ENCODE results near the gene STRA6.
"Not testable (repeated sequence)": the region's sequence is repeated elsewhere in the genome, so short reads cannot be mapped to it uniquely, and the experiment has no call there.

The STRA6 gene

GRCh38 chr15:74179101-74179841 is 23.3 kb downstream of the STRA6 start:
- DNase-seq = no peak

DNA sequence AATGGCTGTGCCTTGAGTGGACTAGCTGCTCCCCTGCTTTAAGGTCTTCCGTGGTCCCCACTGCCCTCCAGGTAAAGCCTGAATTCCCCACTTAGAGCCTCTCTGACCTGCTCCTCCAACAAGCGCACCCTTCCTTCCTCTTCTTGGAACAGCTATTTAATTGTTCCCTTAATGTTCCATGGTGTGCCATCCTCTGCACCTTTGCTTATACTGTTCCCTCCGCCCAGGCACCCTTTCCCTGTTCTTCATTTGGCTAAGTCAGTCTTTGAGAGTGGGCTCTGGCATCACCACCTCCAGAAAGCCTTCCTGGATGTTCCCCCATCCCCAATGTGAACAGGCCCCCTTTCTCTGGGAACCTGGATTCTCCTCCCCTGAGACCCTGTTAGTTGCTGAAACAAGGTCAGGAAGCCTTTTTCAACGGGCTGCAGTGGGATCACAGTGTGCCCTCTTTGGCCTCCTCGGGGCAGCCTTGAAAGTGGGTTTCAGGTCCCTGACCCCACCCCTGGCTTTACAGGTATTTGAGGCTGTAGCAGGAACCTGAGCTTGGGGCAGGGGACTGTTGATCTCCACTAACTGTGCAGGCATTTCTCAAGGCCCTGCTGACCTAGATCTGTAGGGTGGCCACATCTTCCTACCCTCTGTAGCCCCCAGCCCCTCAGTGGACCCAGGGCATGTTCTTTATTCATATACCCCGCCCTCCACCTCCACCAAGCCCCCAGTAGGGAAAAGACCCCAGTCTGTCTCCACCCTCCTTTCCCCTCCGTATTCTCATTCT is 24.1 kb downstream of the STRA6 start:
- no peak for DNase-seq

GRCh38 chr15:74176262-74177214 is 26.0 kb downstream of the STRA6 start:
- DNase-seq = no peak

DNA sequence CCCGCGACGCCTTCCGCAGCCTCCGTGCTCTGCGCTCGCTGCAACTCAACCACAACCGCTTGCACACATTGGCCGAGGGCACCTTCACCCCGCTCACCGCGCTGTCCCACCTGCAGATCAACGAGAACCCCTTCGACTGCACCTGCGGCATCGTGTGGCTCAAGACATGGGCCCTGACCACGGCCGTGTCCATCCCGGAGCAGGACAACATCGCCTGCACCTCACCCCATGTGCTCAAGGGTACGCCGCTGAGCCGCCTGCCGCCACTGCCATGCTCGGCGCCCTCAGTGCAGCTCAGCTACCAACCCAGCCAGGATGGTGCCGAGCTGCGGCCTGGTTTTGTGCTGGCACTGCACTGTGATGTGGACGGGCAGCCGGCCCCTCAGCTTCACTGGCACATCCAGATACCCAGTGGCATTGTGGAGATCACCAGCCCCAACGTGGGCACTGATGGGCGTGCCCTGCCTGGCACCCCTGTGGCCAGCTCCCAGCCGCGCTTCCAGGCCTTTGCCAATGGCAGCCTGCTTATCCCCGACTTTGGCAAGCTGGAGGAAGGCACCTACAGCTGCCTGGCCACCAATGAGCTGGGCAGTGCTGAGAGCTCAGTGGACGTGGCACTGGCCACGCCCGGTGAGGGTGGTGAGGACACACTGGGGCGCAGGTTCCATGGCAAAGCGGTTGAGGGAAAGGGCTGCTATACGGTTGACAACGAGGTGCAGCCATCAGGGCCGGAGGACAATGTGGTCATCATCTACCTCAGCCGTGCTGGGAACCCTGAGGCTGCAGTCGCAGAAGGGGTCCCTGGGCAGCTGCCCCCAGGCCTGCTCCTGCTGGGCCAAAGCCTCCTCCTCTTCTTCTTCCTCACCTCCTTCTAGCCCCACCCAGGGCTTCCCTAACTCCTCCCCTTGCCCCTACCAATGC is 27.1 kb downstream of the STRA6 start:
- no peak for DNase-seq

GRCh38 chr15:74174958-74175253 is 27.7 kb downstream of the STRA6 start:
- DNase-seq = no peak

DNA sequence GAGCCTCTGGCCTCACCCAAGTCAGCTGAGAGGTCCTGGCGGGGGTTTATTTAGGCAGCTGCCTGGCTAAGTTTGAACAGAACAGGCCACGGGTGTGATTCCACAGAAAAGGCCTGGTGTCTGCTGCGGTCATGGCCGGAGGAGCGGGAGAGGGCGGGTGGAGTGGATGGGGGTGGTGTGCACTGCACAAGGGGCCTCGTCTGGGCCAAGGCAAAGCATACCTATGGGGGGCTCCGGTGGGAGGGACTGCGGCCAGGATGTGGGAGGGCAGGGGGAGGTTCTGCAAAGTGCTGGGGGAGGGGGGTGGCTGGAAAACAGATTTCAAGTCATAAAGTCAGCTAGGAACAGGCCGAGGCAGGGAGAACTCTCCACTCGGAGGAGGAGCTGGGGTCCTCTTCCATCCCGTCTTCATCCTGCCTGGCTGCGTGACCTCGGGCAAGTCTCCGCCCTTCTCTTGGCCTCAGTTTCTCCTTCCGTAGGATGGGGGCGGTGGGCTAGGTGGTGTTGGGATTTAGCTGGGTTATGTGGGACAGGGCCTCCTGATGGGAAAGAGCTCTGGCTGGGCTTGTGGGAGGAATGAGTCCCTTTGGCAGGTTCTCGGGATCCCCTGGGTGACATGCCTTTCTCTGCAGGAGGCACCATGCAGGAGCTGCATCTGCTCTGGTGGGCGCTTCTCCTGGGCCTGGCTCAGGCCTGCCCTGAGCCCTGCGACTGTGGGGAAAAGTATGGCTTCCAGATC is 28.2 kb downstream of the STRA6 start:
- DNase-seq = no peak

- DNase-seq = no peak
Observed at GRCh38 chr15:74173380-74174218, 29.0 kb downstream of the STRA6 start, which contains the start of gene ISLR. Gene ISLR, plus strand, starts transcription at chr15:74173710. Its CDS starts 1,149 bp downstream, at chr15:74174859.

GRCh38 chr15:74172701-74173379 is 29.7 kb downstream of the STRA6 start:
- DNase-seq = no peak

- no peak for DNase-seq
Observed at GRCh38 chr15:74171965-74172541, 30.5 kb downstream of the STRA6 start.

DNA sequence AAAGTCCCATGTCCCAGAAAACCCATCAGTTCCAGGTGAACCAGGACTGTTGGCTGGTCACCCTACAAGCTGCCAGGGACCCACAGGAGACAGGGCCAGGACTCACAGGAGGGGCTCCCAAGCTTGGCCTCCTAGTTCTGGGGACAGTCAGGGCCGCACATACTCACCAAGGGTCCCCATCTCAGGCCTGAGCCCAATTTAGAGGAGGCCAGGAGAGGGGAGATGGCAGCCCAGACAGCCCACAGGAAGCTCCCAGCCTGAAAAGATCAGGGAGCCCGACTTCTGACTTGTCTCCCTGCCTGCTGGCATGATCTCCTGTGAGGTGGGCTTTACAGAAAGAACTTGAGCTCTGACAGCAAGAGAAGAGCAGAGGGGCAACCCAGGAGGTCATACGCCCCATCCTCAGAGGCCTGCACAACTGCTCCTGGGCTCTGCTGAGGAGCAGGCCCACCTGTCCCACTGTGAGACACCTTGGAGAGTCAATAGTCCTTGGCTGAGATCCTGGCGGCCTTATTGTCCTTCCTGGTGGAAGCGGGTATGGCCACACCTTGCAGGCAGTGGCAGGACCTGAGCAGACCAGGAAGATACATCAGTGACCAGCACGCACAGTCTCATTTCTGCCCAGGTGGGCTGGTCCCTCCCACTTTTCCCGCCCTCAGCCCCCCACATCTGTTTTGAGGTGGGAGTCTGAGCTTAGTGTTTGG is 31.6 kb downstream of the STRA6 start:
- no peak for DNase-seq

DNA sequence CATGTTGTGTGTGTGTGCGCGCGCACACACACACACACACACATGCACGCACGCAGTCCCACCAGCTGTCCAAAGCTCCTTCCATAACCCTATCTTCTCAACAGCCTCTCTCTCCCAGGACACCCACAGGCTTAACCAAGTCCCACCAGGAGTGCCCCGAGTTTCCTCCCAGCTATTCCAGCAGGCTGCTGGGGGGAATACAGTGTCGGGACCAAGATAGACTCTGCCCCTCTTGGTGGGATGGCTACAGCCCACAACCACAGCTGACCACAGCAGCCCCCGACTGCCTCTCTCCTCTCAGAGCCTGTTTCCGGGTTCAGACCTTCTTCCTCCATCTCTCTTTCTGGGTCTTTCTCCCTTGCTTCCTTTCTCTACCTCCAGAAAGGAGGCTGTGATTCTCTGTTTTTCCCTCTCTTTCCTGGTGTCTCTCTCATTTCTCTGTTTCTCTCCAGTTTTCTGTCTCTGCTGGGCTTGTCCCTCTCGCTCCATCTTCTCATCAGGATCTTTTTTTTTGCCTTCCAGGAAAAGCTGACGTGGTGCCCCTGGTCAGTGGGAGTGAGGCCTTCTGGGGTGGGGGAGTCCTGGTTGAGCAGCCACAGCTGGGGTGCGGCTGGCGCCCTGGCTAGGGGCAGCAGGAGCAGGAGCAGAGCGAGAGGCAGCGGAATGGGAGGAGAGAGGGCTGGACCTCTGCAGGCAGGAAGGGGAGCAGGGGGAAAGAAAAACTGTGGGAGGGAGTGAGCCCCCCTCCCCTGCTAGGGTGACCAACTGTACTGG is 32.3 kb downstream of the STRA6 start:
- no peak for DNase-seq

DNA sequence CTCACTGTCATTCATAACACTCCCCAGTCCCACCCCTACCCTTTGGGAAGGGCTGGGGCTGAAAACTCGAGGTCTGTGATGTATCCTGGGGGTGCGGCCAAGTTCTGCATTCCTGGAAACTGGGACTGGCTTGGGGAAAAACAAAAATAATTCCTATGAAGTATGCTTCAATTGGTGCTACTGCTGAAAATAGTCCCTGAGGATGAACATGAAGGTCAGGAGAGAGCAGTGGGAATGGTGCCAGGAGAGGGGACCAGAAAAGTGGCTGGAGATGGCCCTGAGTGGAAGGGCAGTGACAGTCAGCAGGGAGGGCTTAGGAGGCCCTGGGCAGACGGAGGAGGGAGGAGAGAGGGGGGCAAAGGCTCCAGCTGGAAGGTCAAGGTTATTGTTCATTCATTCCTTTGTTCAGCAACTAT is 33.9 kb downstream of the STRA6 start:
- DNase-seq = no peak

DNA sequence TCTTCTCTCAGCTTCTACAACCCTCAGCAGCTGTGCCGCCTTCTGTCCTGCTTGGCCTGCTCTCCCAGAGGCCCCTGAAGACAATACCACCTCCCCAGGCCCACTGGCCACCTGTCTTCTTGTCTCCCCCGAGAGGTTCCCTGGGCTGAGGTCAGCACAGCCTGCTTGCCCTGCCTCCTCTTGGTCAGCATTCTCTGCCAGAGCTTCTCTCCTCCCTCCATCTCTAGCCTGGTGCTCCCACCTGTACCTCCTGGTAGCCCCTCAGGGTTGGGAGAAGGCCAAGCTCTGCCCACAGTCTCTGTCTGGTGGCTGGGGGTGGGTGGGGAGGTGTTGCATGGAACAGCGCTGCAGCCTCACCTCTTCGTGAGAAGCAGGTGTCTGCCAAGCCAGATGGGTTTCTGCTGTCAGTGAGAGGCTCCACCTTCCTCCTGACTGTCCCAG is 34.7 kb downstream of the STRA6 start:
- no peak for DNase-seq

GRCh38 chr15:74165461-74165860 is 37.1 kb downstream of the STRA6 start:
- DNase-seq = no peak

DNA sequence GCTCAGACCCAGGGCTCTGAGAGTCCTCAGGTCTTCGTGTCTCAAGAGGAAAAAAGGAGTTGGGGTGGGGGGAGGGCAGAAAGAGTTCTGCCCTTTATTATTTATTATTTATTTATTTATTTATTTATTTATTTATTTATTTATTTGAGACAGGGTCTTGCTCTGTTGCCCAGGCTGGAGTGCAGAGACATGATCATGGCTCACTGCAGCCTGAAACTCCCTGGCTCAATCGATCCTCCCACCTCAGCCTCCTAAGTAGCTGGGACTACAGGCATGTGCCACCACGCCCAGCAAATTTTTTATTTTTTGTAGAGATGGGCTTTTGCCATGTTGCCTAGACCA is 40.4 kb downstream of the STRA6 start:
- DNase-seq = not testable (repeated sequence)

DNA sequence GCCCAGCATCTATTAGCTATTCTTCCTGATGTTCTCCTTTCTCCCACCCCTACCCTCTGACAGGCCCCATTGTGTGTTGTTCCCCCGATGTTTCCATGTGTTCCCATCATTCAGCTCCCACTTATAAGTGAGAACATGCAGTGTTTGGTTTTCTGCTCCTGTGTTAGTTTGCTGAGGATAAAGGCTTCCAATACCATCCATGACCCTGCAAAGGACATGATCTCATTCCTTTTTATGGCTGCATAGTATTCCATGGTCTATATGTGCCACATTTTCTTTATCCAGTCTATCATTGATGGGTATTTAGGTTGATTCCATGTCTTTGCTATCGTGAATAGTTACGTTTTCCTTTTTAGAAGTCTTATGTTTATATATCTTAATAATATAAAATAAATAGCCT is 42.2 kb downstream of the STRA6 start:
- not testable (repeated sequence) for DNase-seq

- no peak for DNase-seq
Observed at GRCh38 chr15:74159773-74160172, 42.8 kb downstream of the STRA6 start.
